Stimulated activated CD4-positive, alpha-beta T cell treated with anti-CD3 and anti-CD28 coated beads, Interleukin-2, amount 100 ng/mL, for 48 hours (primary cell): ENCODE measurements around the gene TYR.
"Not testable (repeated sequence)": the region's sequence is repeated elsewhere in the genome, so short reads cannot be mapped to it uniquely, and the experiment has no call there.

ENCODE experiments used
- DNase-seq, 2 donors: peaks; one replicate each; pipeline ENCODE4 v3.0.0-alpha.2; 2020

Gene TYR

GRCh38 chr11:89177691-89178231 lies at the start of gene TYR:
Gene TYR, plus strand, starts transcription at chr11:89177875. Its CDS starts 79 bp downstream, at chr11:89177954.
- no peak for DNase-seq

DNA sequence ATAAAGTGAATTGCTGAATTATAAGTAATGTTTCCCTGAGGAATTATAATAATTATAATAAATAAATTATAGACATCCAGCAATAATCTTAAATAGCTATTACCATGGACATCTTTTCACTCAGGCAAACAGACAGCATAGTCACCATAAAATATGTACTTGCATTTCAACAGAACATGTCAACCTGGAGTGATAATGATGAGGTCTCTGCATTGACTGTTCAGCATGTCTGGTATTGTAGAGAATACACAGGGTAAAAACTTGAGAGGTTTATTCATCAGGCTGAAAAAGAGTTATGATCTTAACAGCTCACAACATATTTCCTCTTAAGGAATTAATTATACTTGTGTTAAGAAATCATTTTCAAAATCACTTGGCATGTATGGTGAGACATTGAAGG lies 41.1 kb upstream of the TYR start:
- DNase-seq: no peak

DNA sequence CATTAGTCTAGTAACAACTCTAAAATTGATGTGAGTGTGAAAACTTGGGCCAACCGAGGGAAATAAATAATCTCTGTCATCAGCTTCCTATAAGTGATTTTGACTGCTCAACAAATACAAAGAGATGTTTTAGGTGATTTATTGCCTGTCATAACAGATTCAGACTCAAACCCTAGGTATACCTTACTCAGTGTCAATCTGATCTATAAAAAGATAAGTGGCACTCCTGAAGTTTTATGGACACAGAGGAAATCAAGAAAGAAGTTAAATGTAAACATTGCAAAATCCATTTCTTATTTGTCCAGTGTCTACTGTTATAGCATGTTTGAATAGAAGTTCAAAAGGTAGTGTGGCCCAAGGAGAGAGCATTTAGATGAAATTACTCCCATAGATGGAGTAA lies 30.4 kb upstream of the TYR start:
- no peak for DNase-seq

DNA sequence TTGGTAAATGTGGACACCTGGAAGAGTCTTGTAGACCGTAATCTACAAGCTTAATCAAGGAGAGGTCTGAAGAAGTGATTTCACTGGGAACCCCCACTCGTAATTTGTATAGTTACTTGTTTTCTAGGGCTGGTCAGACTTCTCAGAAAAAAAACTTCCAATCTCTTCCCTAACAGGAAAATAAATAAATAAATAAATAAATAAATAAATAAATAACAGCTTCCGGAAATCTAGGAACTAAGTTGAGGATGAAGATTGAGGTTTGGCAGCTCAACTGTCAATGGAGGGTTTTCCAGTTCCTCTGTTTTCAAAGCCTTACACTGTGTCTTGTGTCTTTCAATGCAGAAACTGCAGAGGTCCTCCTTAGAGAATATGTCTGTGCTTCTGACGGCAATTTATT lies 17.7 kb upstream of the TYR start:
- no peak for DNase-seq

DNA sequence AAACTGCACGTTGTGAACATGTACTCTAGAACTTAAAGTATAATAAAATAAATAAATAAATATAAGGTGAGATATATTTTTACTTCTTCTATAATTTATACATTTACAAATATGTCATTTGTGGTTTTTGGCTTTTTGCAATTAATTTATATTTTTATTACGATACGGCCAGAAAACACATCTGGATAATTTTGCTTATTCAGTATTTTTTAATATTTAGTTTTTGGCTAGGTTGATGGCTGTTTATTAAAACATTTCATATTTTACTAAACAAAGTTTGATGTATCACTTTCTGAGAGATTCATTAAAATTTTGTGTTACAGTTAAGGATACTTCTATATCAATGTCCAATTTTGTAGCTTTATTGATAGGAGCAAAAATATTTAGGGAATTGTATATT lies 15.7 kb upstream of the TYR start:
- no peak for DNase-seq

DNA sequence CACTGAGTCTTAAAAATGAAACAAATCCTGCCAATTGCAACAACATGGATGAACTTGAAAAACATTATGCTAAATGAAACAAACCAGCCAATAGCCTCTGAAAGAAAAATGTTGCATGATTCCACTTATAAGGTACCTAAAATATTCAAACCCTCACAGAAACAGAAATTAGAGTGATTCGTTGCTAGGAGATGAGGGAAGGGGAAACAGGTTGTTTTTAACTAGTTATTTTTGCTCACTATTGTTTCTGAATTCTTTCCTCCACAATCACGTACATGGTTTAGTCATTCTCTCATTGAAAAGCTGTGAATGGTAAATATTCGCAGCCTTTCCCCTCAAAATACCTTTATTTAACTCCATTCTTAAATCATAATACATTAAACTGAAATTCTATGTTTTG lies 14.0 kb upstream of the TYR start:
- DNase-seq: no peak

GRCh38 chr11:89168396-89168795 lies 9.3 kb upstream of the TYR start:
- no peak for DNase-seq

DNA sequence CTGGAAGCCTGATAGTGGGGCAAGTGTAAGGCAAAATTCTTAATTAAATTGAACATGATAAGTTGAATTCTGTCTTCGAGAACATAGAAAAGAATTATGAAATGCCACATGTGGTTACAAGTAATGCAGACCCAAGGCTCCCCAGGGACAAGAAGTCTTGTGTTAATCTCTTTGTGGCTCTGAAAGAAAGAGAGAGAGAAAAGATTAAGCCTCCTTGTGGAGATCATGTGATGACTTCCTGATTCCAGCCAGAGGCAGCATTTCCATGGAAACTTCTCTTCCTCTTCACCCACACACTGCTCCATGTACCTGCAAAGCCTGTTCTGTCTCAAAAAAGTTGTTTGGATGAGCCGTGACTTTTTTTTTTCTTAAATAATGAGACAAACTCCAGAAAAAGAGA lies 1.9 kb upstream of the TYR start:
- no peak for DNase-seq

- DNase-seq: no peak
Measured at GRCh38 chr11:89176938-89177337, 737 bp upstream of the TYR start.

GRCh38 chr11:89181111-89181510 lies 3.4 kb downstream of the TYR start:
- DNase-seq: no peak

GRCh38 chr11:89182773-89183518 lies 5.3 kb downstream of the TYR start:
- no peak for DNase-seq

DNA sequence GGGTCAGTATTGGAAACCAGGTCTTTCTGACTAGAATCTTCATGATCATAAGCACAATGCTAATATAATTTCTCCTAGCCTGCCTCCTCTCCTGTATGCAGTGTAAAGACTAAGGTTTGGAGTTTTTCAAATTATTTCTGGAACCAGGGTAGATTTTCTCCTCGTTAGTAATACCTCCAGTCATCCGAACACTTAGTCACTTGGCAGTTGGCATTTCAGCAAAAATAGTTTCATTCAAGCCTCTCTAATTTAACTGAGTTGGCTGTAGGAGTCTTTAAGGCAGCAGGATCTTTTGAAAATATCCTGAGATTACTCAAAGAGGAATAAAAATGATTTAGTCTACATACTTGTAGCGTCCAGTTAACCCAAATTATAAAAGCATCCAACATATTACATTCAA lies 6.3 kb downstream of the TYR start:
- DNase-seq: no peak

DNA sequence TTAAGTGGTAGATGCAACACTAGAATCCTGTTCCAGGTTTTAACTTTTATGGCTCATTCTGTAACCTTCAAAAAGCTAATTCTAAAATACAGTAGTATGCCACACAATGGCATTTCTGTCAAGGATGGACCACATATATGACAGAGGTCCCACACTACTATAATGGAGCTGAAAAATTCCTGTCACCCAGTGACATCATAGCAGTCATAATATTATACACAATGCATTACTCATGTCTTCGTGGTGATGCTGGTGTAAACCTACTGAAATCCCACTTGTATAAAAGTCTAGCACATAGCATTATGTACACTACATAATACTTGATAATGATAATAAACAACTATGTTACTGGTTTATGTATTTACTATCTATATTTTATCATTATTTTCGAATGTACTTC lies 12.1 kb downstream of the TYR start:
- DNase-seq: no peak

DNA sequence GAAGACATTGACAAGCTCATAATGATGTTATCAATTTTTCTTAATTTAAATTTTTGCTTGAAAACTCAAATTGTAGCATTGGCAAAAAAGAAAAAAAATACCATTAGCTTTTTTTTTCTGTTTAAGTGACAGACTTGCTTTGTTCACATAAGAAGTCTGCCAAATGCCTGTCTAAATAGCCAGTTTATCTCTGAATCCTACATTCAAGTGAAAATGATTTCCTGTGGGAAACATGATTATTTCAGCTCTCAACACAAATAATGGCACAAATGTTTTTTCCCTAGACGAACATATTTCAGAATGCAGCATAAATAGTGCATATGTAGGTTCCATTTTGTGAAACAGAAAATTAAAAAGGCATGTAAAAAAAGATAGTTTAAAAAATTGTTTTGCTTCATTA lies 23.5 kb downstream of the TYR start:
- DNase-seq: no peak

DNA sequence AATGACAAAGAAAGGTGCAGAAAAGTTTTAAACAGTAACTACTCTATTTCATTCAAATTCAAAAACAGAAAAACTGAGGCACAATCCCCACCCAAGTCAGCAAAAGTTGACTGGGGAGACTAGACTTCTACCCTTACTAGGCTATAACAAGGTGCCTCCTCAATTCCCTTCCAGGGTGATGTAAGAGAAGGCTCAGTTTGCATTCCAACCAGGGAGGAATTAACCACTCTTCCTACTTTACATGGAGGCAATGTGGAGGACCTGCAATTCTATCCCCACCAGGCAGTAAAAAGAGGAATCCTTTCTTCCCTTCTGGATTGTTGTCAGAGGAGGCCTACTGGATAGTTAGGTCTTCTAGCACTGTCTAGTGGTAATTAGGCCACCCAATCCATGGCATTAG lies 26.1 kb downstream of the TYR start:
- no peak for DNase-seq

GRCh38 chr11:89205378-89205777 lies 27.7 kb downstream of the TYR start:
- no peak for DNase-seq

- no peak for DNase-seq
Measured at GRCh38 chr11:89220684-89221339, 43.1 kb downstream of the TYR start.

DNA sequence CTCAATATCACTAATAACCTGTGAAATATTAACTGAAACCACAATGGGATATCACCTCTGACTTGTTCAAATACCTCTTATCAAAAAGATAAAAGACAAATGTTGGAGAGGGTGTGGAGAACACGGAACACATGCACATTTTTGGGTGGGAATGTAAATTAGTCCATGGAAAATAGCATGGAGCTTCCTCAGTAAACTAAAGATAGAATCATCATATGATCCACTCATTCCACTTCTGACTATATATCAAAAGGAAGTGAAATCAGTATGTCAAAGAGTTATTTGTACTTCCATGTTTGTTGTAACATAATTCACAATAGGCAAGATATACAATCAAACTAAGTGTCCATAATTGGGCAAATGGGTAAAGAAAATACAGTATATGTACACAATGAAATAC lies 57.4 kb downstream of the TYR start:
- no peak for DNase-seq

DNA sequence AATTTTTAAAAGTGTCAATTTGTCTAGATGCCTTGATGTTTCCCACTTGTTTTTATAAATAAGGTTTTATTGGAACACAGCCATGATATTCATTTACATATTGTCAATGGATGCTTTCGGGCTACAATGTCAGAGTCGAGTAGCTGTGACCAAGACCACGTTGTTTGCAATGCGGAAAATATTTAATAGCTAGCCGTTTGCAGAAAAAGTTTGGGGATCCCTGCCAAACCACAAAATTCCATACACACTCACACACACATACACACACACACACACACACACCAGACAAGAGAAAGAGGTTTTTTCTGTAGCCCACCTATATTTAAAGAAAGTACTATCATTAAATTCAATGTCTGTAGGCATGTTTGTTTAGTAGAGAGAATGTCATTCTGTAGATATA lies 58.3 kb downstream of the TYR start:
- DNase-seq: no peak

DNA sequence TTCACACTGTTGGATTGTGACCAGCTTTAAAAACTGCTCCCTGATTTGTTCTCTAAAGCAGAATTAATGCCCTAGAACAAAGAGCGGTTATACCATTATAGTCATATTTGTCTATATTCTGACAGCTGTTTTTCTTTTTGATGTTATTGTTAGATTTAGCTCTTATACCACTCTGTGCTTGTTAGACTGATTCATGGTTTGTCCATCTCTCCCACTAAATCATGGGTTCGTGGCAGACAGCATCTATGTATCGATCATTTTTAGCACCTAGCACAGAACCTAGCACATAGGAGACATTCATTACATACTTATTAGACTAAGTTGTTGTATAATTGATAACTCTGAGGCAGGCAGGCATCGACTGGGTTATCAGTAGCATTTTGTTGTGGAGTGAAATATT lies 69.3 kb downstream of the TYR start:
- DNase-seq: not testable (repeated sequence)

DNA sequence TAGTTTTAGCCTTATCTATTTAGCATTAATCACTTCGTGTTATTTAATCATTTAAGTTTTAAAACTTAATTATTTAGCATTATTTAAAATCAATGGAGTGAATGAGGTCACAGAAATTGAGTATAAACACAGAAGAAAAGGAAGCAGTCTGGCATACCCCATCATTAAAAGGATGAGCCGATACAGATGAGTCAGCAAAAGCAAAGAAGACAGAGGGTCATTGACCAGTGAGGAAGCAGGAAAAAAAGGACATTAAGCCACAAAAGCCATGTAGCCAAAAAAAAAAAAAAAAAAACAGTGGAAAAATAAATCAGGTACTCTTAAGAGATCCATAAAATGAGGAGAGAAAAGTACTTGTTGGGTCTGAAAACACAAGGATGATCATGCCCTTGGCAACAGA lies 71.5 kb downstream of the TYR start:
- DNase-seq: no peak

DNA sequence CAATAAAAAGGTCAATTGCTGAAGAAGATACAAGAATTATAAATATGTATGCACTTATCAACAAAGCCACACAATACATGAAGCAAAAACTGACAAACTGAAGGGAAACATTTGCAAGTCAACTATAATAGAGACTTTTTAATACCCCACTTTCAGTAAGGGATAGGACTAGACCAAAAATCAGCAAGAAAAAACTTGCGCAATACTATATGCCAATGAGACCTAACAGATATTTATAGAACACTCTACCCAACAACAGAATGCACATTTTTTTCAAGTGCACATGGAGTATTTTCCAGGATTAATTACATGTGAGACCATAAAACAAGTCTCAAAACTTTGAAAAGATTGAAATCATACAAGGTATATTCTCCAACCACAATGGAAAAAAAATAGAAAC lies 83.8 kb downstream of the TYR start:
- DNase-seq: not testable (repeated sequence)

- DNase-seq: no peak
Measured at GRCh38 chr11:89267660-89268302, 90.1 kb downstream of the TYR start.

GRCh38 chr11:89272540-89273088 lies 94.9 kb downstream of the TYR start:
- not testable (repeated sequence) for DNase-seq
